Testis (tissue), 2 donors: ENCODE results near the gene CXCR5.

Experiments used
- CTCF ChIP-seq, 3 experiments: fragments of 450-650 bp in 2 of 3; fragments of 200-600 bp in 1 of 3; sonication (generic) in 1 of 3; IDR thresholded peaks; one replicate each; pipeline ENCODE4 v1.5.1; 2016 to 2019; ENCODE audit warnings: antibody characterized with exemption in 3 of 3, mild to moderate bottlenecking in 2 of 3, moderate library complexity in 1 of 3
- POLR2A ChIP-seq: fragments of 450-650 bp; IDR thresholded peaks from one replicate; pipeline ENCODE4 v1.6.1; 2017; ENCODE audit warnings: antibody characterized with exemption, mild to moderate bottlenecking, moderate library complexity

DNA sequence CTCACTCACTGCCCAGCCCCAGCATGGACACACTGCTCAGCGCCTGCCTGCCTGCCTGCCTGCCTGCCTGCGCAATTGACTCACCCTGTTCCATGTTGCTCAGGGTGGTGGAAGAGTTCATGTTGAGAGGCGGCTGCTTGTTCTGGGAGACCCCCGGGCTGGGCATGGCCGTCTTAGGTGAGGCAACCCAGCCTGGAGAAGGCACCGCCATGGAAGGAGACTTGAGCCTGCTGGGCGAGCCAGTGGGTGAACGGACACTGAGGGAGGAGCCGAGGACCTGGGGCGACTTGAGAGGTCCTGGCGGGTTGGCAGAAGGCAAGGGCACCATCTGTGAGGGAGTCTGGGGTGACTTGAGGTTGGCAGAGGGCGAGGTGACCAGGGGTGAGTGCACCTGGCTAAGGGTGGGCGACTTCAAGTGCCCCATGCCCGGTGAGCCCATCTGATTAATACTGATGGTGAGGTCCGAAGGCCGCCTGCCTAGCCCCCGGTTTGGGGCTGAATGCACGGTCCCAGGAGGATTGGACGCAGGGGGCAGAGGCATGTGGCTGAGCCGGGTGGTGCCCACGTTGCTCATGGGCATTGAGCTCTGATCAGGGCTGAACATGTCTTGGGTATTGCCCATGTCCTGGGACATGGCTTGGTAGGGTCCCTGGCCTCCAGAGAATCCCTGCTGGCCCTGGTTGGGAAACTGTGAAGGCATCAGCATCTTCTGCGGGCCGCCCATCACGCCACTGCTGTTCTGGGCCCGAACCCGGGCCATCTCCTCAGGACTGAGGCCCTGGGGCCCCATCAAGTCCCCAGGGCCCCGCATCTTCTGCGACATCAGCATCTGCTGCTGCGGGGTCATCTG, 17.1 kb downstream of the CXCR5 start:
- TF ChIP-seq CTCF (IDR thresholded peaks at IDR 0.05) (no peak), POLR2A (no peak)
